HFFc6 (cell line): ENCODE measurements around the gene UVRAG. TPM values are rescaled to one million over a fixed set of nuclear protein-coding genes. Genes with fewer than 3 reads are reported as not detected.
"Not testable (repeated sequence)": the region's sequence is repeated elsewhere in the genome, so short reads cannot be mapped to it uniquely, and the experiment has no call there.

Experiments
- DNase-seq: peaks from one replicate; pipeline ENCODE4 v3.0.0-alpha.2; 2018
- H3K27ac Mint-ChIP-seq: 2 replicates; pipeline ENCODE4 v1.8.0; 2020; ENCODE audit warnings: mild to moderate bottlenecking, mixed read lengths
- H3K27me3 Mint-ChIP-seq: 2 replicates; pipeline ENCODE4 v1.8.0; 2021; ENCODE audit warnings: mild to moderate bottlenecking, moderate library complexity, mixed read lengths; ENCODE audit not compliant: insufficient read depth
- H3K36me3 Mint-ChIP-seq: 2 replicates; pipeline ENCODE4 v1.8.0; 2021; ENCODE audit warnings: low read depth, mixed read lengths
- H3K4me1 Mint-ChIP-seq: 2 replicates; pipeline ENCODE4 v1.8.0; 2020; ENCODE audit warnings: low read depth, mixed read lengths
- H3K4me3 Mint-ChIP-seq: 2 replicates; pipeline ENCODE4 v1.8.0; 2020; ENCODE audit warnings: mild to moderate bottlenecking, moderate library complexity, mixed read lengths
- H3K9me3 Mint-ChIP-seq: 2 replicates; pipeline ENCODE4 v1.8.0; 2020; ENCODE audit warnings: mild to moderate bottlenecking, mixed read lengths
- CTCF ChIP-seq: fragments of 200-600 bp; sonication (generic); IDR thresholded peaks from 2 replicates; pipeline ENCODE4 v1.5.0; 2021; ENCODE audit warnings: antibody characterized with exemption, mild to moderate bottlenecking
- total RNA-seq, 6 experiments: library from RNA; stranded (reverse); fragmentation: NEBNext Ultra II Directional; extraction: Animal tissue kit (Norgen Biotek cat#: 25700); gene quantifications; 2 replicates in 1 of 6; 3 replicates in 5 of 6; pipeline ENCODE4 v1.2.3, GENCODE V29; 2021

The UVRAG gene
- total RNA-seq, 6 experiments from 2014 or later: 9.4 to 12.9 (median 10.7) TPM

- Mint-ChIP-seq H3K27ac (no peak overlapping the region; the same call in 1 of the 2 replicates), H3K27me3 (no peaks in the 10 kb centered on the region; the same call in 1 of the 2 replicates), H3K4me3 (no peak overlapping the region), H3K4me1 (peaks cover 31% of the 10 kb centered on the region), H3K36me3 (no peaks in the 10 kb centered on the region), H3K9me3 (no peaks in the 10 kb centered on the region)
- no peak for TF ChIP-seq CTCF
- DNase-seq: peak; percentile 5
Measured at GRCh38 chr11:75924966-75925784, 110.2 kb downstream of the UVRAG start.

GRCh38 chr11:75925785-75926164, 110.8 kb downstream of the UVRAG start:
- Mint-ChIP-seq H3K36me3 (no peaks in the 10 kb centered on the region), H3K9me3 (no peaks in the 10 kb centered on the region), H3K4me1 (peaks cover 37% of the 10 kb centered on the region), H3K27ac (no peak overlapping the region), H3K27me3 (no peaks in the 10 kb centered on the region; the same call in 1 of the 2 replicates), H3K4me3 (no peak overlapping the region)
- no peak for TF ChIP-seq CTCF
- no peak for DNase-seq

- DNase-seq: no peak
- no peaks in the 10 kb centered on the region for H3K27me3 Mint-ChIP-seq
- H3K27ac Mint-ChIP-seq: no peak overlapping the region
- no peak for TF ChIP-seq CTCF
- H3K4me3 Mint-ChIP-seq: no peak overlapping the region
- H3K4me1 Mint-ChIP-seq: peaks cover 41% of the 10 kb centered on the region
- no peaks in the 10 kb centered on the region for H3K36me3 Mint-ChIP-seq
- no peaks in the 10 kb centered on the region for H3K9me3 Mint-ChIP-seq
Measured at GRCh38 chr11:75929706-75930105, 114.7 kb downstream of the UVRAG start.

- Mint-ChIP-seq H3K4me3 (no peak overlapping the region), H3K36me3 (no peaks in the 10 kb centered on the region), H3K4me1 (peaks cover 33% of the 10 kb centered on the region), H3K9me3 (no peaks in the 10 kb centered on the region), H3K27ac (no peak overlapping the region), H3K27me3 (no peaks in the 10 kb centered on the region)
- no peak for DNase-seq
- TF ChIP-seq CTCF: no peak
Measured at GRCh38 chr11:75930534-75930933, 115.5 kb downstream of the UVRAG start.

- Mint-ChIP-seq H3K27ac (no peak overlapping the region; the same call in none of the 2 replicates), H3K4me1 (peaks cover 27% of the 10 kb centered on the region), H3K9me3 (no peaks in the 10 kb centered on the region), H3K36me3 (no peaks in the 10 kb centered on the region), H3K4me3 (no peak overlapping the region; the same call in 1 of the 2 replicates), H3K27me3 (no peaks in the 10 kb centered on the region)
- DNase-seq: peak; percentile 57
- TF ChIP-seq CTCF: no peak
Measured at GRCh38 chr11:75931124-75931523, 116.1 kb downstream of the UVRAG start.

- not testable (repeated sequence) for H3K4me3 Mint-ChIP-seq, DNase-seq, H3K9me3 Mint-ChIP-seq, H3K27me3 Mint-ChIP-seq, H3K27ac Mint-ChIP-seq, H3K36me3 Mint-ChIP-seq
- H3K4me1 Mint-ChIP-seq: peaks cover 20% of the 10 kb centered on the region
Measured at GRCh38 chr11:75933736-75934135, 118.7 kb downstream of the UVRAG start.
